ENCODE results near the gene NKX2-1.

NKX2-1 gene

DNA sequence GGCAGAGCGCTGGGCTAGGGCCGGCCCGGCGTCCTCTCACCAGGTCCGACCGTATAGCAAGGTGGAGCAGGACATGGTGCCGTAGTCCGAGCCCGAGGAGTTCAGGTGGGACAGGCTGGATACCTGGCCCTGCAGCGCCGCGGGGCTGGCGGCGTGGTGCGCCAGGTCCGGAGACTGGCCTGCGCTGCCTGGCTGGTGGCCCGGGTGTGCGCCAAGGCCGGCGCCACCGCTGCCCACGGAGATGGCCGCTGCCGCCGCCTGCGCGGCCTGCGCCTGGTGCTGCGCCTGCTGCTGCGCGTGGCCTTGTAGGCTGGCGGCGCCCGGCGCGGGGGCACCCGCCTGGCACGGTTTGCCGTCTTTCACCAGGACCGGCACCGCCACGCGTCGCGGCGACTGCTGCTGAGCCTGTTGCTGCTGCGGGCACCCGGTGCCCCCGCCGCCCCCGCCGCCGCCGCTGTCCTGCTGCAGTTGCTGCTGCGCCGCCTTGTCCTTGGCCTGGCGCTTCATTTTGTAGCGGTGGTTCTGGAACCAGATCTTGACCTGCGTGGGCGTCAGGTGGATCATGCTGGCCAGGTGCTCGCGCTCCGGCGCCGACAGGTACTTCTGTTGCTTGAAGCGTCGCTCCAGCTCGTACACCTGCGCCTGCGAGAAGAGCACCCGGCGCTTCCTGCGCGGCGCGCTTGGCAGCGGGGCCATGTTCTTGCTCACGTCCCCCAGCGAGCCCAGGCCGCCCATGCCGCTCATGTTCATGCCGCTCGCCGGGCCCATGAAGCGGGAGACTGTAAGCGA lies 2.6 kb downstream of the NKX2-1 start:
- no peak for DNase-seq

DNA sequence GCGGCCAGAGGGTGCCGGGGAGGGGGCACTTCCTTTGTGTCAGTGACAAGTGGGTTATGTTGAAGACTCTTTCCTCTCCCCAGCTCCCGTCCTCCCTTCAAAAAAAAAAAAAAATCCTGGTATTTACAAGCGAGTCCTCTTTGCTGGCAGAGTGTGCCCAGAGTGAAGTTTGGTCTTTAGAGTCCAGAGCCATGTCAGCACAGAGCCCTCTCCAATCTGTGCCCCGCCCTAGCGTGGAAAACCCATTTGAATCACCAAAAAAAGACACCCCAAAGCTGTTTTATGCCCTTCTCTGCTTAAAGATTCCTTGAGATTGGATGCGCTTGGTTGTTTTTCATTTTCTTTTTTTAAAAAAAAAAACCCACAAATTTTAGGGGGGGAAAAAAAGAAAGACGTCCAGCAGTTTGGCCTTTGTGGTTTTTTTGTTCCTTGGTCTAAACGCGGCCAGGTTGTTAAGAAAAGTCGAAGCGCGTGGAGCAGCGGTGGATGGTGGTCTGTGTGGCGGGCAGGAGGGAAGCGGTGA lies 3.3 kb downstream of the NKX2-1 start:
- no peak for DNase-seq

DNA sequence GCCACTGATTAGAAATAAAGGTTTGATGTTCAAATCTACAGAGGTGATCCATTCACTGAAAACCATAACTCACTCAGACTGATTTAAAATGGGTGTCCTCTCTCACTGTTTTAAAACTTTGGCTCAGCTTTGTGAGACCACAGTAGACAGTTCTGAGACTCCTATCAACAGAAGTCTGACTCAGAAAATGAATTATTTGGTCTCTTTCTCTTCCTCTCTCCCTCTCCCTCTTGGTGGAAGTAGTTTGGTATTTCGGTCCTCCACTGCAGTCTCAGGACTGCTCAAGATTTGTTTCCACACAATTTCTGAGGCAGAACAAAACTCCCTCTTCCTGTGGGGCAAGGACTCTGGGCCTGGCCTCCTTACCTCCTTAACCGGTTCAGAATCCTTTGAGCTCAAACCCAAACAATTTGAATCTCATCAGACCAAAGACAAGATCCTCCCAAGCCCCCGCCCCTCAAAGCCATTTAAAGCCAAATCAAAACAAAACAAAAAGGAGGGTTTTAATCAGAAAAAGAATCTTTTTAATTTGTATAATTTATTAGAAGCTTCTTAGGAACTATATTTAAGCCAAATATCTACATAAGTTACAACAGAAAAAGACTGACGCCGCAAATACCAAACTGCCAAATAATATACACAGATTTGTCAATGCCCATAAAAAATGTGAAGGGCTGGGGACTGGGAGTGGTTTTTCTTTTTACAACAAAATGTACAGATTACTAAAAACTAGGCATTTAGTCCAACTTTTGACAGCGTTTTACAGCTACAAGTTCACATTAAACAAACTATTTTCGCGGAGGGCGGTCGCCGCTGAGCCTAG lies 3.9 kb downstream of the NKX2-1 start:
- no peak for DNase-seq

DNA sequence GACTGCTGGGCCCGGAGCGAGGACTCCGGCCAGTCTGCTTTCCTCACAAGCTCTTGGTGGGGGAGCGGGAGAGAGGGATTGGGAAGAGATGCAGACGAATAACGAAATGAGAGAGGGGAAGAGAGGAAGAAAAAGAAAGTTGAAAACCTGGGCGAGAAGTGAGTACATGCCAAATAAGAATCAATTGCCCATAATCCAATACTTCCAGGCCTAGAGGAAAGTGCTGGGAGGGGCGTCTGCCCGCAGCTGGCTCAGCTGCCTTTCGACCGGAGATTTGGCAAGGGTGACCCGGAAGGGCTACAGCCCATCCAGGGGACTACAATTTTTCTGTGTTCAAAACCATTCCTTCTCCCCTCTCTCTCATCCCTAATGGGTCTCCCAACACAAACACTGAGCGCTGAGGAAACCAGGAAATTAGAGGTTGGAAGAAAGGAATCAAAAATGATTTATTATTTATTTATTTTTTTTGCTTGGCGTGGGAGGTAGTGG lies 4.9 kb downstream of the NKX2-1 start:
- DNase-seq, result no peak

DNA sequence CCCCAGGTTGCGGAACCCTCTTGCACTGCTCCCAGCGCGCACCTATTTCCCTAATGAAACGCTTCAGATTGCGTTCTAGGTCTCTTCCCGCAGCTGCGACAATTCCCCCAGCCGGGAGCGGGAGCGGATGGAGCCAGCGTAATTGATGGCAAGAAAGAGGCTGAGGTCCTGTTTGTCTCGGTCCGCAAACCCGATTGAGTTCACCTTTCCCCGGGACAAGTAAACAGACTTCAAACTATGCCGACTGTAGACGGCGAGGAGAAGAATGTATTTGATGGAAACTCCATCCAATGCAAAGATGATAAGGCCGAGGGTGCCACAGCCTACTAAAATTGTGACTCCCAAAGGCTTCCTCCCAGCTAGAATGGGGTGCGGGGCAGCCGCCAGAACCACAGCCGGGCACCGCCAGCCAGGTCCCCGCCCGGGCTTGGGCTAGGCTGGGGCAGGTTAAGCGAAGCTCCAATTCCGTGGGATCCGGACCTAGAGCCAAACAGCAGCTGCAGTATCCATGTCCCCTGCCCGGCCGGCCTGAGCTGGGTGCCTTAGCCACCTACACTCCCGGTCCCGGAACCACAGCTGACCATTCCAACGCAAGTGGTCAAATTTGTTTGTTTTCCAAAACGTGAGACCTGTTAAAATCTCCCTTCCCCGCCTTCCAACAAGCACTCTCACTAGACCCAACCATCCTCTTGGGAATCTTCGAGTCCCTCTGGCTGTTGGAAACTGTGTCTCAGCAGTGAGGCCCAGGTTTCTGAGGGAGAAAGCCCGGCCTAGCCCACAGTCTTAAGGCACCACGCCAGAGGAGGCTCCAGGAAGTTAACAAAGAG lies 5.5 kb downstream of the NKX2-1 start:
- DNase-seq, result no peak

DNA sequence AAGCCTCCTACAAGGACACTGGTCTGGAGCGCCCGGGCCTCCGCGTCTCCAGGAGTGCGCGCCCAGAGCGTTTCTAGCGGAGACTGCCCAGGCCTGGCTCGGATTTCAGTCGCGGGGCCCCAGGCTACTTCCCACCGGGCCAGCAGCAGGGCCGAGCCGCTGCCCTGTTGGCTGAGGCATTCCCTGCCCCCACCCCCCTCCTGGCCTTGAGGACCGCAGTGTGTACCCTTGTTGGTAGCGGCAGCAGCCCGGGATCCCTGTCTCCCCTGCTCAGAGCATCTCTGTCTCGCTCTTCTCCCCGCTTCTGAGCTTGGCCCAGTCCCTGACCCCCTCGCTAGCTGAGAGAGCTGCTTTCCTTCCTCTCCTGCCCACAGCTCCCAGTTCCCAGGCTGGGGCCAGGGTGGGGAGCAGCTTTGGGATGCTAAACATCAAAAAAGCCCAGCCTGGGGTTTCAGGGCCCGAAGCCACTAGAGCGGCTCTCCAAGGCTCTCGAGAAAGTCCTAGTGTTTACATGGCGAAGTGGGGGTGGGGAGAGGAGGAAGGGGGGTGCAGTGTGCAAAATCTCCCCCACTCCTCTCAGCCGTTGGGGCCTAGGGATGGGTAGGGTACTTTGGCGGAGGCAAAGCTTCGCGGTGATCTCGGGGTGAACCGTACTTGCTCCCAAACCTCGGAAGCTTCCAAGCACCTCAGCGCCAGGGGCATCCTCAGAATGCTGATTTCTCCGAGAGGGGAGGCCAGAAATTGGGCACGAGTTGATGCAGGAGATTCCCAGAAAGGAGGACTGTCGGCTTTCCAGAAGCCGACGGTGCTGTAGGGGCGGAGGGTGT lies 6.4 kb downstream of the NKX2-1 start:
- DNase-seq, result no peak

DNA sequence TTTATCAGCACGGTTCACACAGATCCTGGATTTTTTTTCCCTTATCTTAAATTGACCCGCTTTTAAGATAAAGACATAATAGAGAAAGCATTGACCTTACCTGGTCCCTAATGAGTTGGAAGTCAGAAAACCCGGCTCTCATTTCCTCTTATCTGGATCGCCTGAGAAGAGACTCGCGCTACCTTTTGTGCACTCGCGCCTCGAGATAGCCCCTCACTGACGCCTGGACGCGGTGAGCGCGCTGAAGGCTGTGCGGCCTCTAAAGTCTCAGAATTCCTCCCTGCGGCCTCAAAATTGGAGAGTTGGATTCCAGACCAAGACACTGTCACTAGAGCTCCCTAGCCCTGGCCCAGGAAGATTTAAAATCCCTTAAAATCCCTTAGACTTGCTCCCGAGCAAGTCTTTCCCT lies 7.0 kb downstream of the NKX2-1 start:
- no peak for DNase-seq

DNA sequence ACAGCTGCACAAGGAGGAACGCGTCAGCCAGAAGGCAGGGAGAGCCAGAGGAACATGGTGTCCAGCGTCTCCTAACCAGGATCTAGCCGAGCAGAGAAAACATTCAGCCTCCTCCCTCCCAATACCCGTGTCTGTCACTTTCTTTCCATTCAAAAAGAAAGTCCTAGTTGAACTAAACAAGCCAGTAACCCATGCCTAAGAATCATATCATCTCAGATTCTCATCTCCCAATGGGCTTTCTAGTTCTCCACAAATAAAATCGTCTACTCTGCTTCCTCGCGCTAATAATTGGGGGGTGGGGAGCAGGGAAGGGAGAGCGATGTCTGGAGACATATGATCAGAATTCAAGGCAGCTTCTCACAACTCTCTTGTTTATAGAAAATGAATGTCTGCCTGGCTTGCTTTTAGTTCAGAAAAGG lies 7.4 kb downstream of the NKX2-1 start:
- no peak for DNase-seq

DNA sequence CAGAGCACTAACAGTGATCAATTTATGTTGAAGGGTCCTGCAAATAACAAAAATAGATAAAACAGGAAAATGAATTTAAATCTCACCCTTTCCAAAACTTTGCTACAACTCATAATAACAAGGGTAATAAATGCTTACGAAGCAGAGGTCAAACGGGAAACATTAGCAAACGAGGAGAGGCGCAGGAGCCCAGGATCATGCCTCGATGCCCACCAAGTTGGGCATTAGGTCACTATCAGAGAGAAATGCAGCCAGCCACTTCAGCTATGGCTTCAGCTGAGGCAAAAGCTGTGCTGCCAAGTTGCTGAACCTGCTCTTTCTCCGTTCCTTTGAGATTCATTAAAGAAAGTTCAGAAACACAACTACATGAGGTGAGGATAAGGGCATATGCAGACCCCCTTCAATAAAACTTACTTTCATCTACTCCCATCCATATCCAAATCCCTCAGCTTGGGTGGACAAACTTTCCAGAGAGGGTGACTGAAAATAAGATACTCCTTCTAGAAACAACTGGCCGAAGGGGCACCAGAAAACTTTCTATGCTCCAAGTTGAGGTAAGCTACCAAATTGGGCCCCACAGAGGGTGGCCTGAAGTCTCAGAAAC lies 7.9 kb downstream of the NKX2-1 start:
- no peak for DNase-seq

DNA sequence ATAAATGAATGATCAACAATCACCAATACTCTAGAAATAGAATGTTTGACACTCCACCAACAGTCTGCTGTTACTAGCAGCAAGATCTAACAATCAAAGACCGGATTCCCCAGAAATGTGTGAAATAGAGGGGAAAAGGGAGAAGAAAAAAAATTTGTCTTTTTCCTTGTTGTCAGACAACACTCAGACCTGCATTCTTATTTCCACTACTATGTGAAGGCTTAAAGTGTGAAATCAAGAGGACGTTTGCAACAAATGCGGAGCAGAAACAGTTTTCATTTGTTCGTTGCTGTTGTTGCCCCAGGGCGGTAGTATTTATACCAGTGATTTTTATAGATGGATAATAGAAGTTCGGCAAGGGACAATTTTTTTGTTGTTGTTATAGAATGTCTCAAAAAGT lies 9.2 kb downstream of the NKX2-1 start:
- no peak for DNase-seq

DNA sequence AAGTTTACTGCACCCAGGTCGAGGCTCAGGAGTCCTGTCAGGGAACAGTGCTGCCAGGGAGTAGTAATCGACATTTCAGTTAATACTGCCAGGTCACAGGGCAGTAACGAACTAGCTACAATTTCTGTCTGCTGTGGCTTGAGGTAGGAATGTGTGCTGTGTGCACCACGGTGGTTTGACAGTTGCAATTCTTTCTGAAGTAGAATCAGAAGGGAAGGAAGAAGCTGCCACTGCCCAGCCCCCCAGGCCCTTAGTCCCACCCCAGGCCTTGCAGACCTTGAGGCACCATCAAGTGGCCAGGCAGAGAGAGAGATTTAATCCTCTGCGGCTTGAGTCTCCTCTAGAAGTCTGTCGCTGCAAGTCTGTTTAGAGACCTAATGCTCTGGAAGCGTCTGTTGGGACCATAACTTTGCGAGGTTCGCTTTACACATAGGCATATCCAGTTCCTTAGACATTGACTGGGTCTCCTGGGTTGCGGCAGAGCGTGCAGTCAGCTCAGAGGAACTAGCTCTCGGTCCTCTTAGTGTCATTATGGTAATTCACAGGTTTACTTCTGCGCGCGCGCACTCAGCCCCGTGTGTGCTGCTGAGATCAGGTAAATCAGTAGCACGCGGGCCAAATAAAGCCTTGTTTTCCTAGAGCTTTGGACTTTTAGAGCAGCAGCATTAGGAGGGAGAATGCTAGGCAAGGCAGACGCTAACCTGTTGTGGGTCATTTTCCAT lies 9.8 kb downstream of the NKX2-1 start:
- no peak for DNase-seq

DNA sequence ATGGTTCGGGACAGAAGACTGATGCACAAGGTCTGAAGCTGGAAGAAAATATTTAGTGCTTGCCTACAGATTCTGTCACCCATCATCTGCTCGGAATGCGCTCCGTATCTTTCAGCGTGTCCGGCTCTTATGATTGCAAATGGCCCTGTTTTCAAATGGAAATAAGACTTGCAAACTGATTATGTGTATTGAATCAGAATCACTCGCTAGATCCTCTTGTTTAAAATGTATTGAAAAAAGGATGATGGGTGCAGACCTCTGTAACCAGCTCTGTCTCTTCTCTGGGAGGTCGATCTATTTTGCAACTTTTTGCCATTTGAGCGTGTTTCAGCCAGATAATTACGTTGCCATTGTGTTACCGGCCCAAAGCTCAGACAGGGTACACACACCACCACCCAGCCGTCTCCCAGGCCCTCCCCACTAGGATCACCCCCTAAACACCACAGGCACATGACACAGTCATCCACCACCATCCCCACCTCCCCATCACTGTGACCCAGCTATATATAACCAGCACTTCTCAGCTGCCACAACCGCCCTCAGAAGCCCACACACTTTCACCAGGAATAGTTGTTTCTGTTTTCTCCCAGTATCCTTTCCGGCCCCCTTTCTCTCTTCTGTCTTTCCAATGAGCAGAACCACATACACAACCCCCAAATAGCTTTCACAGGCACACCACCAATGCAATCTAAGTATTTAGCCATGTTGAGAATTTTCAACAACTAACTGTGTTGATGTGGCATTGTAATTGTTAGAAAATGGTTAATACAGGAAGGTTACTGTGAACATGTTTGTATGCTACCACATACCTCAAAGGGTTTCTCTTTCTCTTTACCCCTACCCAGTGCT lies 10.7 kb downstream of the NKX2-1 start:
- DNase-seq, result no peak

DNA sequence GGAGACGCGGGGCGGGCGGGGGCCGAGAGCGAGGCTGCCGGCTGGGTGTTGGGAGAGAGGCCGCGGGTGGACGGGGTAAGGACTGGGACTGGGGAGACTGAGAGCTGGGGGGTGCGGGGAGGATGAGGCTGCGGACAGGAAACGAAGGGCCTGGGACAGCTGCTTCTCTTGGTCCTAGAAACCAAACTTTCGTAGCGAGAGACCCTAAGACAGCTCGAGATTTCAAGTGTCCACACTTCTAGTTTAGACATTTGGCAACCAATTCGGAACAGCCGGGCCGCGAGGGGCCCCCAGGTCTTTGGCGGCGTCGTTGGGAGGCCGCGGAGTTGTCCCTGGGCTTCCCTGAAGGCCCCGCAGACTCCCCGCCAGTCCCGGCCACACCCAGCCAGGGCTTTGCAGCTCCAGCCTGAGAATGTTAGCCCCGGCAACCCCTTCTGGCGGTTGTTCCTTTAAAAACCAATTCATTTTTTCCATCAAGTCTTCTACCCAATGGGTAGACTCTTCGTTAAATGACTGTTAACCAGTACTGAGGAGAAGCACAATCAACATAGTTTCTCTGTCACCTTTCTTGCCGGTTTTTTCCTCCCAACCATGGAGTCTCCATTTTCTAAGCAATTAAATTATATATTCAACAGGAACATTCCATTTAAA lies 11.5 kb downstream of the NKX2-1 start:
- no peak for DNase-seq

DNA sequence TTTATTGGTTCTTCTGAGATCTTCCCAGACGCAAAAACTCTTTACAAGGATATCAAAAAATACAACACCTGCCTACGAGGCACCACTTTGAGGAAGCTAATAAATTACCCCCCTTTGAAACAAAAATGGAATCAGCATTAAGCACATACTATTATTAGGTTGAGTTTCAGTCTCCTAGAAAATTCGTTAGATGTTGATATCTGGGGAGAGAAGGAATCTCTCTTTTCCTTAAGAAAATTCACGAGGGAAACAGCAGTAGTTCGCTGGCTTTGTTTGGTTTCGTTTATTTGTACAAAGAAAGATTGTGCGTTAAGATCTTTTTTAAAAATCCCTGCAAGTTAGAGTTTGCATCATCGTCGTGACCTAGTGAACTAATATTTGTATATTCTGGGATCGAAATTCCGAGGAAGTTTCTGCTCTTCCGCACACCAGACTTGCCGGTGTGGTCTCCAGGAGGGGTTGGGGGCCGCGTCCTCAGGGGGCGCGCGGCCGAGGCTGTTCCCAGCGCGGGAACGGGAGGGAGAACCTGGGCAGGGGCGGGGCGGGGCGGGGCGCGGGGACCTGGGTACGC lies 12.1 kb downstream of the NKX2-1 start:
- DNase-seq, result no peak

DNA sequence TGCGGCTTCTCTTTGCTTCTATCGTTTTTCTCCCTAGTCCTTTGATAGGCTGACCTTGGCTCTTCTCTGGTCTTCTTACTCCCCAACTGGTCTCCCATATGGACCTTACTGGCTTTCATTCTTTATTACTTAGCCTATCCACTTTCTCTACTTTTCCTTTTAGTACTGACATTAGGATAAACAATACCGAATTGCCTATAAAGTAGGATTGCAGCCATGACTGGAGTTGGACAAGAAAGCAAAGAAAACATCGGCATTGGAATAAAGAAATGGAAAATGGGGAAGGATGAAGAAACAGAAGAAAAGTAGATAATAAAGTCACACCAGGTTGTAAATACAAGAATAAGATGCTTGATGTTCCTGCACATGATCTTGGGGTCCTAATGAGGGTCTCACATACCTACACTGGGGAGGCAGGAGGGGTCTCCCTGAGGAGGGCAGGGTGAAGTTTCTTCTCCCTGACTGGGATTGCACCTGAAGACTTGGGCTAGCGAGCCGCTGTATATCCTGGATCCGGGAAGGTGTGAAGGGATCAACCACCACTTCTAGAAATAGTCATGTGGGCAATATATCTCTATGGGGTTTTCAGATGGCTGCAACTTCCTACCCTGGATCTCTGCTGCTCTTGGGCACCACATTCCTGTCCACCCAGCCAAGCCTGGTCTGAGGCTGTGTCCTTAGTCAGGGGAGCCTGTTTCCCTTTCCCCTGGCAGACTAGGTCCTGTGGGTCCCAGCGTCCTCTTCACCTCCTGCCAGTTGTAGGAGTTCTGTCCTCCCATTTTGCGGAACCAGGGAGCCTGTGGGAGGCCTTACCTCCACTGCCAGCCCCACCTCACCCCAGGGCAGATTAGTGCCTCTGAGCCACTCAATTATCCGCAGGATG lies 13.1 kb downstream of the NKX2-1 start:
- DNase-seq, result no peak

DNA sequence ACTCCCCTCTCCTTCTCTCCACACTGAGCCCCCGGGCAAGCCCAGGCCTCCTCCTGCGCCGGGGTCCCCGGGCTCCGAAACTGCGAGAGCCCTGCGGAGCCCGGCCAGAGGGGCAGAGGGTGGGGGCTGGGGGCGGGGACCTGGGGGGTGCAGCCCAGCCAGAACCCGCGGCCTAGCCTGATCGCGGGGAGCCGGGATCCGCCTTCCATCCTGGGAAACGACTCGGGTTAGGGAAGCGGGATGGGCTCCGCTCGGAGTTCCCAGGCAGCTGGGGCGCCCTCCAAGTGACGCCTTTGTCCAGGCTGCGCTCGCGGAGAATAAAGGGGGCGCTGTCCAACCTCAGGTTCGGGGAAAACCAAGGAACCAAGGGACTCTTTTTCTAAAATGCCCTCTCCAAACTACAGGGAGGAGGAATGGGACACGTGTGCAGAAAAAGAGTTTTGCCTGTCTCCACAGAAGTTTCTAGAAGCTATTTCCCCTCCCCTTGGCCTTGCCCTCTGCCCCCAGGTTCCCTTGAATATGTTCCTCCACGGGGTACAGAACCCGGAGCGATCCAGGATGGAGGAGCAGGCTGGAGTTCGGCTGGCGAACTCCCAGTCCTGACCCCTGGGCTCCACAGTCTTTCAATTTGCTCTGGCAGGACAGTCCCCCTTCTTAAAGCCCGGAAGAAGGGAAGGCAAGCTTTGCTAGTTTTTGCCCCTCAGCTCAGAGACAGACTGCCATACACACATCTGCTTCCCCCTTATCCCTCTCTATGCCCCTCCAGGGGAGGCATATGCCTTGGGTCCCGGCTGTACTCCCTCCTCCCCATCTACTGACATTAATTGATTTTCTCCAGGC lies 13.9 kb downstream of the NKX2-1 start:
- no peak for DNase-seq
